SU-DHL-6 (cell line): ENCODE results near the gene CREBBP.

Source experiments
- EZH2phosphoT487 ChIP-seq: fragments of 200-600 bp; sonication (generic), shearing (Covaris generic); conservative IDR thresholded peaks from 2 replicates; pipeline ENCODE4 v1.6.1; 2018; ENCODE audit warnings: mild to moderate bottlenecking, antibody characterized with exemption, low read length, moderate library complexity, mixed read lengths
- TF ChIP-seq, protein P1 (sequence below): fragments of 200-600 bp; sonication (generic); IDR thresholded peaks from one replicate; pipeline ENCODE4 v1.5.1; 2017; ENCODE audit warnings: antibody characterized with exemption, mild to moderate bottlenecking, low read length, moderate library complexity; ENCODE audit not compliant: insufficient read depth, poor library complexity, severe bottlenecking

DNA sequence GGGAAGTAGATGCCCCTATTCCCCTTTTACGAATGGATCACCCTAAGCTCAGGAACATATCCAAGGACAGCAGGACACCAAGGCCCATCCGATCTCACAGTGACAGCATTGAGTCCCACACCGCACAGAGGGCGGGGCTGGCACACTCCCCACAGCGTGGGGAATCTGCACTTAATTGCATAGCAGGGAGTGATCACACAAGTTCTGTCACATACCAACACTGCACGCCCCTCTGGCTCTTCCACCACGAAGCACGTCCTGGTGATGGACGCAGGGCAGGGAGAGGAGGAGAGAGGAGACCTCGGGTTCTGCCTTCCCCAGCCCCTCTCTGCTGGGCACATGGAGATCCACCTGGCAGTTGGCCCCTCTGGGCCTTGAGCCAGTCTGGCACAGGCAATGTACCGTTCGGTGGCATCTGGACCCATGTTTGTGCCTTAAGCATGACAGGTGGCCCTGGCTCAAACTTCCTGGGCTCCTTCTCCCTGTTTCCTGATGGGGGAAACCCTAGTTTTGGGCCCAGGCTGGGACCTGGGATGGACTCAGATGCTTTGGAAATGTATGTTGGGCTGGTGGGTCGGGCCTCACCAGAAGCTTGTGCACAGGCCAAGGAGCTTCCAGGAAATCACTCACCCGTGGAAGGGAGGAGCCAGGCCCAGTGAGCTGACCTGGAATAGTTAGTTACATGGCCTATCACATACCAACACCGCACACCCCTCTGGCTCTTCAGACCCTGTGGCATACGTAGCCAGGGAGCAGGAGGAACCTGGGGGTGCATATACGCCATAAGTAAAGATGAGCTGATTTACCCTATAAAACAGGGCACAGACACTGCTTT, 35.1 kb upstream of the CREBBP start:
- TF ChIP-seq, protein P1, sequence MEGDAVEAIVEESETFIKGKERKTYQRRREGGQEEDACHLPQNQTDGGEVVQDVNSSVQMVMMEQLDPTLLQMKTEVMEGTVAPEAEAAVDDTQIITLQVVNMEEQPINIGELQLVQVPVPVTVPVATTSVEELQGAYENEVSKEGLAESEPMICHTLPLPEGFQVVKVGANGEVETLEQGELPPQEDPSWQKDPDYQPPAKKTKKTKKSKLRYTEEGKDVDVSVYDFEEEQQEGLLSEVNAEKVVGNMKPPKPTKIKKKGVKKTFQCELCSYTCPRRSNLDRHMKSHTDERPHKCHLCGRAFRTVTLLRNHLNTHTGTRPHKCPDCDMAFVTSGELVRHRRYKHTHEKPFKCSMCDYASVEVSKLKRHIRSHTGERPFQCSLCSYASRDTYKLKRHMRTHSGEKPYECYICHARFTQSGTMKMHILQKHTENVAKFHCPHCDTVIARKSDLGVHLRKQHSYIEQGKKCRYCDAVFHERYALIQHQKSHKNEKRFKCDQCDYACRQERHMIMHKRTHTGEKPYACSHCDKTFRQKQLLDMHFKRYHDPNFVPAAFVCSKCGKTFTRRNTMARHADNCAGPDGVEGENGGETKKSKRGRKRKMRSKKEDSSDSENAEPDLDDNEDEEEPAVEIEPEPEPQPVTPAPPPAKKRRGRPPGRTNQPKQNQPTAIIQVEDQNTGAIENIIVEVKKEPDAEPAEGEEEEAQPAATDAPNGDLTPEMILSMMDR = no peak
- TF ChIP-seq EZH2phosphoT487 = no peak
